Omental fat pad (tissue), 4 donors: Measurements from ENCODE around the gene TTBK1. TPM values are rescaled to one million over a fixed set of nuclear protein-coding genes. Genes with fewer than 3 reads are reported as not detected.

Experiments used
- ATAC-seq: fragments of 150-250 bp; one replicate; pipeline ENCODE4 v1.9.1; 2016; ENCODE audit warnings: mild to moderate bottlenecking, moderate library complexity; ENCODE audit not compliant: low FRiP score
- DNase-seq: peaks from one replicate; pipeline ENCODE4 v3.0.0-alpha.2; 2019; ENCODE audit warnings: low spot score
- CTCF ChIP-seq, 3 donors: fragments of 450-650 bp; IDR thresholded peaks; one replicate each; pipeline ENCODE4 v1.5.1; 2016 to 2017; ENCODE audit warnings: antibody characterized with exemption in 3 of 3, mild to moderate bottlenecking in 3 of 3, moderate library complexity in 2 of 3
- total RNA-seq, 4 donors: library from RNA; depleted of rRNA; stranded (reverse); fragments of >200 nt; gene quantifications; one replicate each; pipeline ENCODE4 v1.1.0, GENCODE V29; 2016

The TTBK1 gene
- total RNA-seq, 4 donors from 2014 or later, result not detected

- no peak for DNase-seq
- no peak for TF ChIP-seq CTCF (IDR thresholded peaks at IDR 0.05)
- no peak for ATAC-seq
Observed at GRCh38 chr6:43286980-43287716, 43.9 kb downstream of the TTBK1 start.

GRCh38 chr6:43287717-43288679 is 44.7 kb downstream of the TTBK1 start:
- TF ChIP-seq CTCF (IDR thresholded peaks at IDR 0.05), result no peak
- DNase-seq (no peak), ATAC-seq (no peak)

GRCh38 chr6:43290339-43290904 is 47.1 kb downstream of the TTBK1 start:
- TF ChIP-seq CTCF (IDR thresholded peaks at IDR 0.05), result no peak
- ATAC-seq (no peak), DNase-seq (no peak)

- no peak for TF ChIP-seq CTCF (IDR thresholded peaks at IDR 0.05)
- DNase-seq (no peak), ATAC-seq (no peak)
Observed at GRCh38 chr6:43290905-43291355, 47.6 kb downstream of the TTBK1 start.

- DNase-seq, result no peak
- no peak for ATAC-seq
- TF ChIP-seq CTCF (IDR thresholded peaks at IDR 0.05), result no peak
Observed at GRCh38 chr6:43291708-43292107, 48.4 kb downstream of the TTBK1 start.

GRCh38 chr6:43292341-43292740 is 49.1 kb downstream of the TTBK1 start:
- TF ChIP-seq CTCF (IDR thresholded peaks at IDR 0.05), result no peak
- DNase-seq, result no peak

More at GRCh38 chr6:43292341-43292740, 49.1 kb downstream of the TTBK1 start:
- no peak for ATAC-seq
